Measurements from ENCODE around the gene RAD51D. TPM values are rescaled to one million over a fixed set of nuclear protein-coding genes. Genes with fewer than 3 reads are reported as not detected.

The RAD51D gene
- total RNA-seq, 1 experiment from 2014 or later = 12.1 TPM

- DNase-seq (ENCODE audit: low spot score) = no peak
- H3K27me3 ChIP-seq (replicated peaks; ENCODE audit: insufficient read depth, low read depth, low read length, poor library complexity) = no peaks in the 10 kb centered on the region
- no peak overlapping the region for H3K4me3 ChIP-seq (ENCODE audit: low read depth, low read length, poor library complexity, severe bottlenecking)
- POLR2A ChIA-PET (ENCODE audit: low non-redundant PET) = no interaction called here
- H3K4me1 ChIP-seq (ENCODE audit: insufficient read depth, low read length, poor library complexity, severe bottlenecking) = no peaks in the 10 kb centered on the region
- H3K9me3 ChIP-seq (ENCODE audit: low read depth, low read length, poor library complexity, severe bottlenecking) = no peaks in the 10 kb centered on the region
- H3K36me3 ChIP-seq (ENCODE audit: insufficient read depth, low read length, poor library complexity, severe bottlenecking) = no peaks in the 10 kb centered on the region
- TF ChIP-seq CTCF (conservative IDR thresholded peaks at IDR 0.05; ENCODE audit: low read depth, low read length) (no peak), EZH2 (IDR thresholded peaks at IDR 0.05; ENCODE audit: borderline replicate concordance, low read depth, low read length, poor library complexity, severe bottlenecking) (no peak)
- CTCF ChIA-PET = no interaction called here
- no TSS peak for BruUV-seq (replicated peaks)
- H3K27ac ChIP-seq (ENCODE audit: low read depth, low read length, poor library complexity, severe bottlenecking) = no peak overlapping the region
- intact Hi-C loops (cut with micrococcal nuclease; ENCODE audit: unreplicated experiment) = no loop called here
These were observed 46.9 kb upstream of the RAD51D start for GRCh38 chr17:35166526-35166925.

GRCh38 chr17:35164716-35165115, 45.1 kb upstream of the RAD51D start:
- H3K27ac ChIP-seq (ENCODE audit: low read depth, low read length, poor library complexity, severe bottlenecking) = no peak overlapping the region
- POLR2A ChIA-PET (ENCODE audit: low non-redundant PET) = no interaction called here

GRCh38 chr17:35163886-35164285, 44.2 kb upstream of the RAD51D start:
- intact Hi-C loops (cut with micrococcal nuclease; ENCODE audit: unreplicated experiment) = no loop called here
- Histone ChIP-seq H3K27ac (ENCODE audit: low read depth, low read length, poor library complexity, severe bottlenecking) (no peak overlapping the region), H3K9me3 (ENCODE audit: low read depth, low read length, poor library complexity, severe bottlenecking) (no peaks in the 10 kb centered on the region), H3K4me1 (ENCODE audit: insufficient read depth, low read length, poor library complexity, severe bottlenecking) (no peaks in the 10 kb centered on the region), H3K4me3 (ENCODE audit: low read depth, low read length, poor library complexity, severe bottlenecking) (no peak overlapping the region), H3K27me3 (replicated peaks; ENCODE audit: insufficient read depth, low read depth, low read length, poor library complexity) (no peaks in the 10 kb centered on the region), H3K36me3 (ENCODE audit: insufficient read depth, low read length, poor library complexity, severe bottlenecking) (no peaks in the 10 kb centered on the region)
- CTCF ChIA-PET = no interaction called here
- BruUV-seq (replicated peaks) = no TSS peak
- no peak for TF ChIP-seq CTCF (conservative IDR thresholded peaks at IDR 0.05; ENCODE audit: low read depth, low read length)
- POLR2A ChIA-PET (ENCODE audit: low non-redundant PET) = no interaction called here
- no peak for DNase-seq (ENCODE audit: low spot score)

More at GRCh38 chr17:35164716-35165115, 45.1 kb upstream of the RAD51D start:
- Histone ChIP-seq H3K4me1 (ENCODE audit: insufficient read depth, low read length, poor library complexity, severe bottlenecking) (no peaks in the 10 kb centered on the region), H3K9me3 (ENCODE audit: low read depth, low read length, poor library complexity, severe bottlenecking) (no peaks in the 10 kb centered on the region), H3K4me3 (ENCODE audit: low read depth, low read length, poor library complexity, severe bottlenecking) (no peak overlapping the region), H3K27me3 (replicated peaks; ENCODE audit: insufficient read depth, low read depth, low read length, poor library complexity) (no peaks in the 10 kb centered on the region), H3K36me3 (ENCODE audit: insufficient read depth, low read length, poor library complexity, severe bottlenecking) (no peaks in the 10 kb centered on the region)
- CTCF ChIA-PET = no interaction called here
- intact Hi-C loops (cut with micrococcal nuclease; ENCODE audit: unreplicated experiment) = no loop called here
- no peak for DNase-seq (ENCODE audit: low spot score)
- TF ChIP-seq CTCF (conservative IDR thresholded peaks at IDR 0.05; ENCODE audit: low read depth, low read length) = no peak
- TF ChIP-seq EZH2 (IDR thresholded peaks at IDR 0.05; ENCODE audit: borderline replicate concordance, low read depth, low read length, poor library complexity, severe bottlenecking) = no peak
- BruUV-seq (replicated peaks) = no TSS peak

All from A673 (cell line).